Hepatocyte (in vitro differentiated cells): ENCODE results near the gene DCST1.

Experiments used
- EZH2 ChIP-seq: fragments of 200-600 bp; sonication (generic); IDR thresholded peaks from 2 replicates; pipeline ENCODE4 v1.6.1; 2016; ENCODE audit warnings: antibody characterized with exemption, mild to moderate bottlenecking, borderline replicate concordance
- EZH2phosphoT487 ChIP-seq: fragments of 200-600 bp; sonication (generic); IDR thresholded peaks from one replicate; pipeline ENCODE4 v1.6.1; 2018; ENCODE audit warnings: antibody characterized with exemption, mild to moderate bottlenecking, low read depth, moderate library complexity; ENCODE audit not compliant: unreplicated experiment, severe bottlenecking
- TF ChIP-seq, protein P1 (sequence below): fragments of 200-600 bp; sonication (generic); IDR thresholded peaks from 2 replicates; pipeline ENCODE4 v1.5.1; 2016; ENCODE audit warnings: antibody characterized with exemption, mild to moderate bottlenecking; ENCODE audit not compliant: poor library complexity

DNA sequence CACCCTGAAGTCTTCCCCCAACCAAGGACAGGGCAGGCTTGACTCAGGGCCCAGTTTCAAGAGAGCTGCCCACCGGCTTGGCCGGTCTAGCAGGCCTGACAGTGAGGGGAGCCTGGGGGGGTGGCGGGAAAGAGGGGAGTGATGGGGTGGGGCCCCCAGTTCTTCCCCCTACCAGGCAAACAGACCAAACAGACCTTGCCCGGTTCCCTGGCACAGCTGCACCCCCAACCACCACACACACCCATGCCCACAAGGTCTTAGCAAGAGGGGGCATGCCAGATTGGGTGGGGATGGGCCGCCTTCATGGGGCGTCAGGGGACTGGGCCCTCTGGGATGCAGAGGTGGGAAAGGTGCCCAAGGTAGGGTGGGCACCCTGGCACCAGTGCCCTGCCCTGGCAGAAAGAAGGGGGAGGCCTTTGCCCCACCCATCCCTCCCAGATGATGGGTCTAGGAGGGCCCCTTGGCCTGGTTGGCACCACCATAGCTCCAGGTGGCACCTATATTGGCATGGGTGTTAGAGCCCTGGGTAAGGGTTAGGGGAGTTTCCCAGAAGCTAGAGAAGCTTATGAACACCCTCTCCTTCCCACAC lies 22.1 kb upstream of the DCST1 start:
- TF ChIP-seq, protein P1, sequence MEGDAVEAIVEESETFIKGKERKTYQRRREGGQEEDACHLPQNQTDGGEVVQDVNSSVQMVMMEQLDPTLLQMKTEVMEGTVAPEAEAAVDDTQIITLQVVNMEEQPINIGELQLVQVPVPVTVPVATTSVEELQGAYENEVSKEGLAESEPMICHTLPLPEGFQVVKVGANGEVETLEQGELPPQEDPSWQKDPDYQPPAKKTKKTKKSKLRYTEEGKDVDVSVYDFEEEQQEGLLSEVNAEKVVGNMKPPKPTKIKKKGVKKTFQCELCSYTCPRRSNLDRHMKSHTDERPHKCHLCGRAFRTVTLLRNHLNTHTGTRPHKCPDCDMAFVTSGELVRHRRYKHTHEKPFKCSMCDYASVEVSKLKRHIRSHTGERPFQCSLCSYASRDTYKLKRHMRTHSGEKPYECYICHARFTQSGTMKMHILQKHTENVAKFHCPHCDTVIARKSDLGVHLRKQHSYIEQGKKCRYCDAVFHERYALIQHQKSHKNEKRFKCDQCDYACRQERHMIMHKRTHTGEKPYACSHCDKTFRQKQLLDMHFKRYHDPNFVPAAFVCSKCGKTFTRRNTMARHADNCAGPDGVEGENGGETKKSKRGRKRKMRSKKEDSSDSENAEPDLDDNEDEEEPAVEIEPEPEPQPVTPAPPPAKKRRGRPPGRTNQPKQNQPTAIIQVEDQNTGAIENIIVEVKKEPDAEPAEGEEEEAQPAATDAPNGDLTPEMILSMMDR, result no peak
- TF ChIP-seq EZH2, result no peak
- no peak for TF ChIP-seq EZH2phosphoT487
